SK-N-MC (cell line): ENCODE data around the gene ERP27.

ENCODE experiments used
- EZH2 ChIP-seq: fragments of 200-600 bp; sonication (generic); IDR thresholded peaks from one replicate; pipeline ENCODE4 v1.6.1; 2017; ENCODE audit warnings: antibody characterized with exemption
- FOXP2 ChIP-seq: optimal IDR thresholded peaks from 2 replicates; pipeline ENCODE3; 2011; ENCODE audit warnings: mild to moderate bottlenecking, moderate library complexity; ENCODE audit not compliant: insufficient read depth; ENCODE audit errors: extremely low read length, control extremely low read depth
- POLR2AphosphoS5 ChIP-seq: IDR thresholded peaks from 2 replicates; pipeline ENCODE4 v1.6.1; 2012; ENCODE audit warnings: mild to moderate bottlenecking, low read depth, low read length, borderline replicate concordance

DNA sequence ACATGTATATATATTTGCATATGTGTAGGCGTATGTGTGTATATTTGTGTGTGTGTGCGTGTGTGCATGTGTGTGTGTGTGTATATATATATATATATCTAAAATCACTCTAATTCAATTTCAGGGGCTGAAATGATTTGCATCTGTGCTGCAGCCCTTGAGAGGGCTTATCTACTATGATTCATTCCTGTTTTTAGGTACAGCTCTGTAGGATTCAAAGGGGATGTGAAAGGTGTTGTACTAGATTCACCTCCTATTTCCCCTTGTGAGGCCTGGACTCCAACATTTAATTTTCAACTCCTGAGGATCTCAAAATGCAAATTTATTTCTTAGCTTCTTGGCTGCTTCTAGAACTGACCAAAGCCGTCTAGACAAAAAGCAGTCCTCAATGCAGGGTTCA is 11.1 kb downstream of the ERP27 start:
- TF ChIP-seq POLR2AphosphoS5, result no peak
- TF ChIP-seq FOXP2, result no peak
- TF ChIP-seq EZH2, result no peak
